Measurements from ENCODE around the gene INPP5F. TPM values are rescaled to one million over a fixed set of nuclear protein-coding genes. Genes with fewer than 3 reads are reported as not detected.

INPP5F gene
- polyA plus RNA-seq, 1 donor (not counting 4 experiments of a cell fraction or from before 2014, with no cell fraction given): 21.1 TPM

- no peaks in the 10 kb centered on the region for H3K27me3 ChIP-seq (ENCODE audit: control insufficient read depth, extremely low read depth, insufficient read depth, low read length)
- H2AFZ ChIP-seq (ENCODE audit: control insufficient read depth, low read length): no peak overlapping the region
- dilution Hi-C loops (cut with MboI; ENCODE audit: extremely low pct_ligation_motif_present, low sequenced_read_pairs): no loop called here
- no peaks in the 10 kb centered on the region for H3K9me1 ChIP-seq (ENCODE audit: control insufficient read depth, extremely low read depth, insufficient read depth, low read length)
- H3K27ac ChIP-seq (ENCODE audit: control insufficient read depth, insufficient read depth, low read length): no peak overlapping the region
- no peaks in the 10 kb centered on the region for H3K36me3 ChIP-seq (ENCODE audit: control insufficient read depth in 2 of 2, extremely low read depth in 1 of 2, insufficient read depth in 2 of 2, low read length in 2 of 2)
- DNase-seq (ENCODE audit: low read depth, low spot score): no peak
- H3K9me3 ChIP-seq (ENCODE audit: control insufficient read depth, low read depth, low read length): no peaks in the 10 kb centered on the region
- H3K4me2 ChIP-seq (ENCODE audit: control insufficient read depth, extremely low read depth, insufficient read depth, low read depth, low read length): no peak overlapping the region
- FAIRE-seq: no peak
- no peaks in the 10 kb centered on the region for H3K79me2 ChIP-seq (ENCODE audit: control insufficient read depth, insufficient read depth, low read length)
- H3K4me1 ChIP-seq (ENCODE audit: control insufficient read depth, extremely low read depth, insufficient read depth, low read length): peaks cover 3% of the 10 kb centered on the region
- TF ChIP-seq EZH2 (IDR thresholded peaks at IDR 0.05; ENCODE audit: low read length) (no peak), CTCF (optimal IDR thresholded peaks at IDR 0.05 in 1 of 3, IDR thresholded peaks at IDR 0.05 in 1 of 3, conservative IDR thresholded peaks at IDR 0.05 in 1 of 3; ENCODE audit: extremely low read depth in 1 of 3, insufficient read depth in 2 of 3, low read length in 3 of 3) (no peak)
- H3K9ac ChIP-seq (ENCODE audit: control insufficient read depth, extremely low read depth, insufficient read depth, low read length): no peak overlapping the region
- no peak overlapping the region for H3K4me3 ChIP-seq (ENCODE audit: control insufficient read depth in 2 of 3, extremely low read depth in 1 of 3, insufficient read depth in 2 of 3, low read depth in 1 of 3, low read length in 3 of 3)
- H4K20me1 ChIP-seq (ENCODE audit: control insufficient read depth, extremely low read depth, insufficient read depth, low read length): no peaks in the 10 kb centered on the region
Observed at GRCh38 chr10:119782981-119783664, 57.3 kb downstream of the INPP5F start.

GRCh38 chr10:119783665-119784027, 57.8 kb downstream of the INPP5F start:
- dilution Hi-C loops (cut with MboI; ENCODE audit: extremely low pct_ligation_motif_present, low sequenced_read_pairs): no loop called here

More at GRCh38 chr10:119783665-119784027, 57.8 kb downstream of the INPP5F start:
- H3K4me1 ChIP-seq (ENCODE audit: control insufficient read depth, extremely low read depth, insufficient read depth, low read length): peaks cover 3% of the 10 kb centered on the region
- no peak overlapping the region for H2AFZ ChIP-seq (ENCODE audit: control insufficient read depth, low read length)
- no peak overlapping the region for H3K9ac ChIP-seq (ENCODE audit: control insufficient read depth, extremely low read depth, insufficient read depth, low read length)
- no peaks in the 10 kb centered on the region for H3K79me2 ChIP-seq (ENCODE audit: control insufficient read depth, insufficient read depth, low read length)
- no peak for DNase-seq (ENCODE audit: low read depth, low spot score)
- no peaks in the 10 kb centered on the region for H3K36me3 ChIP-seq (ENCODE audit: control insufficient read depth in 2 of 2, extremely low read depth in 1 of 2, insufficient read depth in 2 of 2, low read length in 2 of 2)
- H3K9me3 ChIP-seq (ENCODE audit: control insufficient read depth, low read depth, low read length): no peaks in the 10 kb centered on the region
- no peaks in the 10 kb centered on the region for H3K27me3 ChIP-seq (ENCODE audit: control insufficient read depth, extremely low read depth, insufficient read depth, low read length)
- TF ChIP-seq EZH2 (IDR thresholded peaks at IDR 0.05; ENCODE audit: low read length) (no peak), CTCF (optimal IDR thresholded peaks at IDR 0.05 in 1 of 3, IDR thresholded peaks at IDR 0.05 in 1 of 3, conservative IDR thresholded peaks at IDR 0.05 in 1 of 3; ENCODE audit: extremely low read depth in 1 of 3, insufficient read depth in 2 of 3, low read length in 3 of 3) (no peak)
- no peak overlapping the region for H3K27ac ChIP-seq (ENCODE audit: control insufficient read depth, insufficient read depth, low read length)
- FAIRE-seq: no peak
- H3K9me1 ChIP-seq (ENCODE audit: control insufficient read depth, extremely low read depth, insufficient read depth, low read length): no peaks in the 10 kb centered on the region
- H4K20me1 ChIP-seq (ENCODE audit: control insufficient read depth, extremely low read depth, insufficient read depth, low read length): no peaks in the 10 kb centered on the region
- no peak overlapping the region for H3K4me2 ChIP-seq (ENCODE audit: control insufficient read depth, extremely low read depth, insufficient read depth, low read depth, low read length)
- H3K4me3 ChIP-seq (ENCODE audit: control insufficient read depth in 2 of 3, extremely low read depth in 1 of 3, insufficient read depth in 2 of 3, low read depth in 1 of 3, low read length in 3 of 3): no peak overlapping the region
